Measurements from ENCODE around the gene OSBPL5.

GRCh38 chr11:3197878-3198528 is 32.9 kb upstream of the OSBPL5 start:
- TF ChIP-seq CTCF (conservative IDR thresholded peaks at IDR 0.05; ENCODE audit: low read length) (no peak), EZH2phosphoT487 (IDR thresholded peaks at IDR 0.05; ENCODE audit: borderline replicate concordance) (no peak)

Measured in Loucy (cell line).